Mucosa of descending colon (tissue), 3 donors: ENCODE data around the gene ERG28. TPM values are rescaled to one million over a fixed set of nuclear protein-coding genes. Genes with fewer than 3 reads are reported as not detected.
A peak's percentile ranks its signal among the peaks of the same experiment; 100 is the strongest.

Experiments
- ATAC-seq: fragments of 200-7000 bp; cut with Tn5 transposase; one replicate; pipeline ENCODE4 v1.9.1; 2020; ENCODE audit warnings: mild to moderate bottlenecking, moderate library complexity
- DNase-seq, 3 donors: peaks; one replicate each; pipeline ENCODE4 v3.0.0-alpha.2; 2020
- H3K36me3 ChIP-seq: fragments of 200-600 bp; one replicate; pipeline ENCODE4 v1.8.0; 2021; ENCODE audit warnings: low read depth, mild to moderate bottlenecking
- H3K4me1 ChIP-seq: fragments of 200-600 bp; one replicate; pipeline ENCODE4 v1.8.0; 2021; ENCODE audit warnings: low read depth, mild to moderate bottlenecking
- H3K4me3 ChIP-seq: fragments of 200-600 bp; one replicate; pipeline ENCODE4 v1.8.0; 2021; ENCODE audit warnings: mild to moderate bottlenecking
- H3K9me3 ChIP-seq: fragments of 200-600 bp; one replicate; pipeline ENCODE4 v1.8.0; 2021; ENCODE audit warnings: mild to moderate bottlenecking
- CTCF ChIP-seq: fragments of 200-600 bp; IDR thresholded peaks from one replicate; pipeline ENCODE4 v1.8.0; 2022; ENCODE audit warnings: antibody characterized with exemption, mild to moderate bottlenecking
- intact Hi-C, 2 donors: fragments of 100-400 bp; cut with DNase I in 1 of 2; cut with micrococcal nuclease in 1 of 2; formaldehyde crosslinking; loops; one replicate each; pipeline versions ENCODE4 v1.11.0 to v1.11.1; 2022; cut with DNase I, micrococcal nuclease
- total RNA-seq, 3 donors: library from RNA; stranded (reverse); fragmentation: NEBNext Ultra II Directional in 2 of 3; extraction: Animal tissue kit (Norgen Biotek cat#: 25700) in 2 of 3; gene quantifications; one replicate each; pipeline versions ENCODE4 v1.2.1 to v1.2.4, GENCODE V29; 2021 to 2023
- donor health status: DM: no; HTN: no; CAD: no; lungs with moderate emphysema.
- donor health status: DM: no; HTN: no; CAD: no.
- donor health status: DM: no; HTN: yes; CAD: no.

ERG28 gene
- total RNA-seq, 3 donors from 2014 or later: 13.5 to 23.9 (median 23.7) TPM

GRCh38 chr14:75646762-75647161 is 13.9 kb downstream of the ERG28 start:
- Histone ChIP-seq H3K4me3 (no peak overlapping the region), H3K36me3 (no peaks in the 10 kb centered on the region), H3K9me3 (no peaks in the 10 kb centered on the region), H3K4me1 (no peaks in the 10 kb centered on the region)
- TF ChIP-seq CTCF: no peak
- DNase-seq (no peak), ATAC-seq (no peak)
- intact Hi-C loops: no loop called here

- ATAC-seq (no peak), DNase-seq (no peak)
- Histone ChIP-seq H3K4me3 (no peak overlapping the region), H3K9me3 (no peaks in the 10 kb centered on the region), H3K4me1 (no peaks in the 10 kb centered on the region), H3K36me3 (no peaks in the 10 kb centered on the region)
- intact Hi-C loops: no loop called here
- TF ChIP-seq CTCF: no peak
These were observed 15.6 kb downstream of the ERG28 start for GRCh38 chr14:75645056-75645455.

GRCh38 chr14:75643985-75644384 is 16.7 kb downstream of the ERG28 start:
- Histone ChIP-seq H3K9me3 (no peaks in the 10 kb centered on the region), H3K4me3 (no peak overlapping the region), H3K36me3 (no peaks in the 10 kb centered on the region), H3K4me1 (no peaks in the 10 kb centered on the region)
- TF ChIP-seq CTCF: no peak
- no peak for DNase-seq
- peak; percentile 25 for ATAC-seq
- intact Hi-C loops: no loop called here

GRCh38 chr14:75640876-75641275 is 19.8 kb downstream of the ERG28 start:
- no peak for TF ChIP-seq CTCF
- H3K9me3 ChIP-seq: no peaks in the 10 kb centered on the region
- intact Hi-C loops: no loop called here
- no peak overlapping the region for H3K4me3 ChIP-seq
- ATAC-seq (no peak), DNase-seq (no peak)
- no peaks in the 10 kb centered on the region for H3K36me3 ChIP-seq
- H3K4me1 ChIP-seq: no peaks in the 10 kb centered on the region

- H3K36me3 ChIP-seq: no peaks in the 10 kb centered on the region
- H3K4me1 ChIP-seq: no peaks in the 10 kb centered on the region
- no peaks in the 10 kb centered on the region for H3K9me3 ChIP-seq
- no peak for TF ChIP-seq CTCF
- ATAC-seq: no peak
- no peak overlapping the region for H3K4me3 ChIP-seq
- intact Hi-C loops: no loop called here
- DNase-seq: no peak
These were observed 24.5 kb downstream of the ERG28 start for GRCh38 chr14:75636100-75636692.

GRCh38 chr14:75634848-75635247 is 25.8 kb downstream of the ERG28 start:
- Histone ChIP-seq H3K4me3 (no peak overlapping the region), H3K36me3 (no peaks in the 10 kb centered on the region), H3K9me3 (no peaks in the 10 kb centered on the region), H3K4me1 (no peaks in the 10 kb centered on the region)
- intact Hi-C loops: no loop called here
- ATAC-seq (no peak), DNase-seq (no peak)
- no peak for TF ChIP-seq CTCF
